Measurements from ENCODE around the gene BRINP1.

The BRINP1 gene

DNA sequence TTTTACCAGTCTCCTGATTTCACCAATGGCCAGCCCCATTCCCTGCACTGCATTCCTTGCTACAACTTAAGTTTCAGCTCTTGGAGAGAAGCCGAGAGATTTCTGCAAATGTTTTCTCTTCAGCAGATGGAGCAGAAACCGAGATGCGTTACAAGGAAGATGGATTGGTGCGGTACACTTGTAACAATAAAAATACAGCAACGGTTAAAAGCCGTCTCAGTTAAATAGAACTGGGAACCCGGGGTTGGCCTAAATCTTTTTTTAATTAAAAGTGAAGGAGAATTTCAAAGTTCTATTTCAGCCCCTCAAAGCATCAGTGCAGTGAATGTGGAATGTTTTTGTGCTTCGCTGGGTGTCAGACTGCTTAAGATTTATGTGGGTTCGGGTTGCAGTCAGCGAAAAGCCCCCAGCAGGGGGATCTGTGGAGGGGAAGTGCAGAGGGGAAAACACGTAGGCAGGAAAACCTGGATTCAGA lies 19.8 kb downstream of the BRINP1 start:
- DNase-seq (ENCODE audit: insufficient read length, low spot score) = no peak
- no peak for FAIRE-seq

DNA sequence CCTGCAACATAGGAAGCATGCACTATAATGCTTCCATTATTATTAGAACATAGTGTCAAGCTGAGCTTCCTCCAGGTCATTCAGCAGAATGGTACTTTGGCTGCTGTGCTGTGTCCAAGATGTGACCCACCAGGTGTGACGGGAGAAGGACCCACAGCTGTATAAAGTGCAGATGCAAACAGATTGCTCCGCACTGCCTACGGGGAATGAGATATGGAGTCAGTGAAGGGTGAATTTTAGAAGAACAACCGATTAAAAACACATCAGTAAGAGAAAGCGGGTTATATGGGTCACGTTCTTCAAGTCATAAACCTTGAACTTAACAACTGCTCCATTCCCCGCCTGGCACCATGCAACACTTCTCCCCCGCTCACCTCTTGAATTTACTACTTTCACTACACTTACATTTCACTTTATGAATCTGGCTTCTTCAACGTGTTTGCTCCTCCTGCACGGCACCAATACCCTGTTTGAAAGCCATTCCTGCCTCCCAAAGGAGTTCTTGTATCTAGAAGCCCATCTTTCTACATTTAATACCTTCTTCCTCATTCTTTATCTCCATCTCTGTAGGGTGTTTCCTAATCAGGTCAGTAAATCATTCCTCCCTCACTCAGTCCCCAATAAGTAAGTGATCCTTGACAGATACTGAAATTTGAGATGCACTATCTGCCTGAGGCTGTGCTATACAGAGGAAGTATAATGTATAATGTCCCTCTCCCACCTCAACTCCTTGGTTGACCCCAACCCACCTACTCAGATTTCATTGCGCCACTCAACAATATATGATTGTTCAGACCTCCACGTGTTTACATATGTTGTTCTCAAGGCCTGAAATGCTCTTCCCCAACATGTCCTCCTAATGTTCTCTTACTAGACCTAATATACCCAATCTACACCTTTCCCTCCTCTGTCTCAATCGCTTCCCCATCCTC lies 25.9 kb downstream of the BRINP1 start:
- FAIRE-seq = no peak
- no peak for DNase-seq (ENCODE audit: insufficient read length, low spot score)
- TF ChIP-seq POLR2A (IDR thresholded peaks at IDR 0.05; ENCODE audit: low read depth, low read length) (no peak), SPI1 (IDR thresholded peaks at IDR 0.05; ENCODE audit: low read depth, low read length) (no peak), POLR2AphosphoS5 (IDR thresholded peaks at IDR 0.05; ENCODE audit: low read depth, low read length) (no peak), POU2F2 (IDR thresholded peaks at IDR 0.05; ENCODE audit: low read depth, low read length) (no peak), TAF1 (IDR thresholded peaks at IDR 0.05; ENCODE audit: low read depth, low read length) (no peak), PAX5 (IDR thresholded peaks at IDR 0.05; ENCODE audit: insufficient read depth, low read length, severe bottlenecking) (no peak)

More for the DNA sequence above, 19.8 kb downstream of the BRINP1 start:
- TF ChIP-seq POU2F2 (IDR thresholded peaks at IDR 0.05; ENCODE audit: low read depth, low read length) (no peak), TAF1 (IDR thresholded peaks at IDR 0.05; ENCODE audit: low read depth, low read length) (no peak), PAX5 (IDR thresholded peaks at IDR 0.05; ENCODE audit: insufficient read depth, low read length, severe bottlenecking) (no peak), POLR2A (IDR thresholded peaks at IDR 0.05; ENCODE audit: low read depth, low read length) (no peak), POLR2AphosphoS5 (IDR thresholded peaks at IDR 0.05; ENCODE audit: low read depth, low read length) (no peak), SPI1 (IDR thresholded peaks at IDR 0.05; ENCODE audit: low read depth, low read length) (no peak)

DNA sequence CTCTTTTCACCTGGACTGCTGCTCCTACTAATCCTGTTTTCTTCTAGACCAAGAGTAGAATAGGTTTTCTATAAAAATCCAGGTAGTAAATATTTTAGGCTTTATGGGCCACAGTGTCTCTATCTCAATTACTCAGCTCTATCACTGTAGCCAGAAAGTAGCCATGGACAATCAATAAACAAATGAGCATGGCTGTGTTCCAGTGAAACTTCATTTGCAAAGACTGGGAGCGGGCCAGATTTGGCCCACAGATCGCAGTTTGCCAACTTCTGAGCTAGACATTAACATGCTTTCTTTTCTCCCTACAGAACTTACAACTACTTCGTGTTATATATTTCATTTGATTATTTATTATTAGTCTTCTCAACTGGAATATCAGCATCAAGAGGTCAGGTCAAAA lies 30.2 kb downstream of the BRINP1 start:
- FAIRE-seq = no peak
- DNase-seq (ENCODE audit: insufficient read length, low spot score) = no peak

DNA sequence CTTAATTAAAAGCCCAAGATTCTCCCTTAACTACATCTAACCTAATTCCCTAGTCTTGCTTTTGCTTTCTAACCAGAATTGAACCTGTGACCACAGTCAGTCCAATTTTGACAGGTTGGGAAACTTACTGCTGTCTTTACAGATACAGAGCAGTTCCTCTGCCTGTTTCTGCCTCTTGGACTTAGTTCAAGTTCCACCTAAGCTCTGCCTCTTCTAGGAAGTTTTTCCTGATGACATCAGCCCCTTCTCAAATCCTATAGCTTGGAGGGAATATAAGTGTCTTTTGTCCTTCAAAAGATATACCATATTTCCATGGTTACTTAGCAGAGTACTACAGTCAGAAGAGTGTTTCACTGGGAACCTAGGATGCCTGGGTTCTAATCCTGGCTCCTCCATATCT lies 31.7 kb downstream of the BRINP1 start:
- TF ChIP-seq TAF1 (IDR thresholded peaks at IDR 0.05; ENCODE audit: low read depth, low read length) (no peak), SPI1 (IDR thresholded peaks at IDR 0.05; ENCODE audit: low read depth, low read length) (no peak), POLR2A (IDR thresholded peaks at IDR 0.05; ENCODE audit: low read depth, low read length) (no peak), POLR2AphosphoS5 (IDR thresholded peaks at IDR 0.05; ENCODE audit: low read depth, low read length) (no peak), POU2F2 (IDR thresholded peaks at IDR 0.05; ENCODE audit: low read depth, low read length) (no peak), PAX5 (IDR thresholded peaks at IDR 0.05; ENCODE audit: insufficient read depth, low read length, severe bottlenecking) (no peak)
- no peak for FAIRE-seq
- DNase-seq (ENCODE audit: insufficient read length, low spot score) = no peak

More for the DNA sequence above, 30.2 kb downstream of the BRINP1 start:
- TF ChIP-seq POLR2AphosphoS5 (IDR thresholded peaks at IDR 0.05; ENCODE audit: low read depth, low read length) (no peak), TAF1 (IDR thresholded peaks at IDR 0.05; ENCODE audit: low read depth, low read length) (no peak), POLR2A (IDR thresholded peaks at IDR 0.05; ENCODE audit: low read depth, low read length) (no peak), POU2F2 (IDR thresholded peaks at IDR 0.05; ENCODE audit: low read depth, low read length) (no peak), SPI1 (IDR thresholded peaks at IDR 0.05; ENCODE audit: low read depth, low read length) (no peak), PAX5 (IDR thresholded peaks at IDR 0.05; ENCODE audit: insufficient read depth, low read length, severe bottlenecking) (no peak)

DNA sequence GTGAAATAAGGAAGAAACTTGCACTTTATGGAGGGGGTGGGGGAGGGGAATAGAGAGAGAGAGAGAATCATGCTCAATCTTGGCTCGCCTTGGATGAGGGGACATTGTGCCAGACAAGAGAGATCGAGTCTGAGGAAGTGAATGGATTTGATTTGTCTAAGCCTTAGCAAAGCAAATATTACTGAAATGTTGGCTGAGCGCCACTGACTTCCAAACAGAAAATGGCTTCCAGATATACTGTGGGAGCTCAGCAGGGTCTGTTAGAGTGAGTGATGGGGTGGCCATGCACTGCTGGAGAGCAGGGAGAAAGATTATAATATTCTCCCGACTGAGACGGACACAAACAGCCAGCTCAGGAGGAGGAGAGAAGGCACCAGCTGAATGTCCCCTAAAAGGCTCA lies 34.5 kb downstream of the BRINP1 start:
- TF ChIP-seq POLR2AphosphoS5 (IDR thresholded peaks at IDR 0.05; ENCODE audit: low read depth, low read length) (no peak), PAX5 (IDR thresholded peaks at IDR 0.05; ENCODE audit: insufficient read depth, low read length, severe bottlenecking) (no peak), POU2F2 (IDR thresholded peaks at IDR 0.05; ENCODE audit: low read depth, low read length) (no peak), POLR2A (IDR thresholded peaks at IDR 0.05; ENCODE audit: low read depth, low read length) (no peak), TAF1 (IDR thresholded peaks at IDR 0.05; ENCODE audit: low read depth, low read length) (no peak), SPI1 (IDR thresholded peaks at IDR 0.05; ENCODE audit: low read depth, low read length) (no peak)
- no peak for FAIRE-seq

DNA sequence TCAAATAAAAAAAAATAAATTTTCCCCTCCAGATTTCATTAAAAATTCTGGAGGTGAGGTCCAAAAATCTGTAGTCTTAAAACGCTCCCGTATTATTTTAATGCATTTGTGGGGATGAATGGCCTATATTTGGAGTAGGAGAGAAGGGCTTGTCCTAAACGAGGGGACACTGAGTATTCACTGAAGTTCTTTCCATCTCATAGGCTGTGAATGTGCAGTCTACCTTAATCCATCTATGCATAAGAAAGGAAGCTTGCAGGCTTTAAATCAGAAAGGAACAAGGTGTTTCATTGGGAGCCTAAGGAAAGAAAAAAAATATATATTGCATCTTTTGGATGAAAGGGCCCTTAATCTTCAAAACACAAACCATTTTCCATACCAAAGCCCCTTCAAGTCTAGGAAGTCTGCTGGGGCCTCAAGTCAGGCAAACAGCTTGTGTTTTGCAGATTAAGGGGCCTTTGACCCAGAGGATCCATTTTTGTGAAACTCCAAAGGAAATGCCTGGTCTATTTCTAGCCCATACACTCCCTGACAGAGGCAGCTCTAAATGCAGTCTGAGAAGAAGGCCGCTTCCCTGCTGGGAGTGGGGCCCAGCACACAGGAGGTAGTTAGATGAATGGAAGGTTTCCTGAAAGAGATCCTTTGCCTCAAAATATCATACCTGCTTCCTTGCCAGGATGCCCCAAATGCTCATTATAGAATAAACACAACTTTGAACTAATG lies 35.6 kb downstream of the BRINP1 start:
- FAIRE-seq (no peak), DNase-seq (ENCODE audit: insufficient read length, low spot score) (no peak)
- no peak for TF ChIP-seq POU2F2 (IDR thresholded peaks at IDR 0.05; ENCODE audit: low read depth, low read length)
- no peak for TF ChIP-seq POLR2AphosphoS5 (IDR thresholded peaks at IDR 0.05; ENCODE audit: low read depth, low read length)
- no peak for TF ChIP-seq TAF1 (IDR thresholded peaks at IDR 0.05; ENCODE audit: low read depth, low read length)
- no peak for TF ChIP-seq PAX5 (IDR thresholded peaks at IDR 0.05; ENCODE audit: insufficient read depth, low read length, severe bottlenecking)
- no peak for TF ChIP-seq SPI1 (IDR thresholded peaks at IDR 0.05; ENCODE audit: low read depth, low read length)
- no peak for TF ChIP-seq POLR2A (IDR thresholded peaks at IDR 0.05; ENCODE audit: low read depth, low read length)

More for the DNA sequence above, 34.5 kb downstream of the BRINP1 start:
- DNase-seq (ENCODE audit: insufficient read length, low spot score) = no peak

- TF ChIP-seq PAX5 (IDR thresholded peaks at IDR 0.05; ENCODE audit: insufficient read depth, low read length, severe bottlenecking) (no peak), POLR2AphosphoS5 (IDR thresholded peaks at IDR 0.05; ENCODE audit: low read depth, low read length) (no peak), POLR2A (IDR thresholded peaks at IDR 0.05; ENCODE audit: low read depth, low read length) (no peak), SPI1 (IDR thresholded peaks at IDR 0.05; ENCODE audit: low read depth, low read length) (no peak), POU2F2 (IDR thresholded peaks at IDR 0.05; ENCODE audit: low read depth, low read length) (no peak)
- DNase-seq (ENCODE audit: insufficient read length, low spot score) (no peak), FAIRE-seq (no peak)
Measured at GRCh38 chr9:119332522-119332921, 36.7 kb downstream of the BRINP1 start.

- no peak for FAIRE-seq
Measured at GRCh38 chr9:119322184-119322583, 47.1 kb downstream of the BRINP1 start.

DNA sequence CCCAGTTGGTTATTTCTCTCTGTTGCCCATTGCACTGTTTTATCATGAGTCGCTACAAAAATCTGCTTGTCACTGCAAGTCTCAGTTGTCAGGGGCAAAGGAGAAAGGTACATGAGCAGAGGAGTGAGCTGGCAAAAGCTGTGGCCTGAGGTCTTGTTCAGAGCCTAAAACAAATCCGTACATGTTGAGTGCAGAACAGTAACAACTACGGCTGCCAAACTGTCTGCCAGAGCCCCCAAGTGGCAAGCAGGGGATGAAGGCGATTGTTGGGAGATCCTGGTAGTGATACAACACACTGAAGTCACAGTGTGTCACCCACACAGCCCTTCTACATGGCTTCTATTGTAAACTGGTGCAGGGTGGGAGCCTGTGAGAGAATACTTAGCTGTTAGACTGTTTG lies 50.9 kb downstream of the BRINP1 start:
- no peak for TF ChIP-seq TAF1 (IDR thresholded peaks at IDR 0.05; ENCODE audit: low read depth, low read length)
- no peak for TF ChIP-seq POLR2A (IDR thresholded peaks at IDR 0.05; ENCODE audit: low read depth, low read length)
- no peak for TF ChIP-seq SPI1 (IDR thresholded peaks at IDR 0.05; ENCODE audit: low read depth, low read length)
- TF ChIP-seq PAX5 (IDR thresholded peaks at IDR 0.05; ENCODE audit: insufficient read depth, low read length, severe bottlenecking) = no peak
- no peak for TF ChIP-seq POU2F2 (IDR thresholded peaks at IDR 0.05; ENCODE audit: low read depth, low read length)
- TF ChIP-seq POLR2AphosphoS5 (IDR thresholded peaks at IDR 0.05; ENCODE audit: low read depth, low read length) = no peak
- no peak for DNase-seq (ENCODE audit: insufficient read length, low spot score)
- FAIRE-seq = no peak

More at GRCh38 chr9:119322184-119322583, 47.1 kb downstream of the BRINP1 start:
- TF ChIP-seq POLR2AphosphoS5 (IDR thresholded peaks at IDR 0.05; ENCODE audit: low read depth, low read length) (no peak), SPI1 (IDR thresholded peaks at IDR 0.05; ENCODE audit: low read depth, low read length) (no peak), PAX5 (IDR thresholded peaks at IDR 0.05; ENCODE audit: insufficient read depth, low read length, severe bottlenecking) (no peak), POU2F2 (IDR thresholded peaks at IDR 0.05; ENCODE audit: low read depth, low read length) (no peak), TAF1 (IDR thresholded peaks at IDR 0.05; ENCODE audit: low read depth, low read length) (no peak), POLR2A (IDR thresholded peaks at IDR 0.05; ENCODE audit: low read depth, low read length) (no peak)
- no peak for DNase-seq (ENCODE audit: insufficient read length, low spot score)
